Uterus (tissue), 2 donors: Measurements from ENCODE around the gene PLAU.

Source experiments
- POLR2A ChIP-seq, 2 donors: fragments of 450-650 bp; IDR thresholded peaks; one replicate each; pipeline ENCODE4 v1.6.1; 2016; ENCODE audit warnings: antibody characterized with exemption in 2 of 2, mild to moderate bottlenecking in 1 of 2, moderate library complexity in 1 of 2
- TF ChIP-seq, protein P1 (sequence below), 4 experiments: fragments of 200-600 bp in 2 of 4; fragments of 450-650 bp in 2 of 4; sonication (generic) in 2 of 4; IDR thresholded peaks; one replicate each; pipeline ENCODE4 v1.5.1; 2016 to 2019; ENCODE audit warnings: antibody characterized with exemption in 4 of 4, mild to moderate bottlenecking in 2 of 4, moderate library complexity in 1 of 4

- TF ChIP-seq POLR2A (IDR thresholded peaks at IDR 0.05), result no peak
- TF ChIP-seq, protein P1, sequence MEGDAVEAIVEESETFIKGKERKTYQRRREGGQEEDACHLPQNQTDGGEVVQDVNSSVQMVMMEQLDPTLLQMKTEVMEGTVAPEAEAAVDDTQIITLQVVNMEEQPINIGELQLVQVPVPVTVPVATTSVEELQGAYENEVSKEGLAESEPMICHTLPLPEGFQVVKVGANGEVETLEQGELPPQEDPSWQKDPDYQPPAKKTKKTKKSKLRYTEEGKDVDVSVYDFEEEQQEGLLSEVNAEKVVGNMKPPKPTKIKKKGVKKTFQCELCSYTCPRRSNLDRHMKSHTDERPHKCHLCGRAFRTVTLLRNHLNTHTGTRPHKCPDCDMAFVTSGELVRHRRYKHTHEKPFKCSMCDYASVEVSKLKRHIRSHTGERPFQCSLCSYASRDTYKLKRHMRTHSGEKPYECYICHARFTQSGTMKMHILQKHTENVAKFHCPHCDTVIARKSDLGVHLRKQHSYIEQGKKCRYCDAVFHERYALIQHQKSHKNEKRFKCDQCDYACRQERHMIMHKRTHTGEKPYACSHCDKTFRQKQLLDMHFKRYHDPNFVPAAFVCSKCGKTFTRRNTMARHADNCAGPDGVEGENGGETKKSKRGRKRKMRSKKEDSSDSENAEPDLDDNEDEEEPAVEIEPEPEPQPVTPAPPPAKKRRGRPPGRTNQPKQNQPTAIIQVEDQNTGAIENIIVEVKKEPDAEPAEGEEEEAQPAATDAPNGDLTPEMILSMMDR (IDR thresholded peaks at IDR 0.05), result no peak
Observed at GRCh38 chr10:73925539-73925938, 14.6 kb downstream of the PLAU start.
